IPS-NIHi11 (cell line): ENCODE measurements around the gene TMED5.
"Not testable (repeated sequence)": the region's sequence is repeated elsewhere in the genome, so short reads cannot be mapped to it uniquely, and the experiment has no call there.

Experiments used
- DNase-seq: peaks from one replicate; pipeline ENCODE4 v3.0.0; 2012; ENCODE audit warnings: mixed read lengths, low spot score

The TMED5 gene

GRCh38 chr1:93179886-93180722 lies at the start of gene TMED5:
Gene TMED5 (minus strand): TSS chr1:93180413. CDS start chr1:93180242, 171 bp downstream.
- peak; percentile 92 for DNase-seq

GRCh38 chr1:93223023-93223675 lies 42.9 kb upstream of the TMED5 start:
- no peak for DNase-seq

GRCh38 chr1:93221913-93222312 lies 41.7 kb upstream of the TMED5 start:
- no peak for DNase-seq

GRCh38 chr1:93220716-93221115 lies 40.5 kb upstream of the TMED5 start:
- not testable (repeated sequence) for DNase-seq

- no peak for DNase-seq
Measured at GRCh38 chr1:93219443-93219842, 39.2 kb upstream of the TMED5 start.

- DNase-seq, result no peak
Measured at GRCh38 chr1:93215322-93215721, 35.1 kb upstream of the TMED5 start.

- DNase-seq, result no peak
Measured at GRCh38 chr1:93207211-93207610, 27.0 kb upstream of the TMED5 start.

GRCh38 chr1:93206567-93206954 lies 26.3 kb upstream of the TMED5 start:
- no peak for DNase-seq

- DNase-seq, result no peak
Measured at GRCh38 chr1:93205892-93206566, 25.8 kb upstream of the TMED5 start.

- no peak for DNase-seq
Measured at GRCh38 chr1:93200714-93201113, 20.5 kb upstream of the TMED5 start.

- no peak for DNase-seq
Measured at GRCh38 chr1:93200086-93200620, 19.9 kb upstream of the TMED5 start.

- DNase-seq, result no peak
Measured at GRCh38 chr1:93199150-93199549, 18.9 kb upstream of the TMED5 start.

GRCh38 chr1:93196591-93196990 lies 16.4 kb upstream of the TMED5 start:
- DNase-seq, result no peak

- DNase-seq, result no peak
Measured at GRCh38 chr1:93194231-93194990, 14.2 kb upstream of the TMED5 start.

GRCh38 chr1:93190432-93190831 lies 10.2 kb upstream of the TMED5 start:
- DNase-seq, result no peak

- no peak for DNase-seq
Measured at GRCh38 chr1:93186667-93187066, 6.5 kb upstream of the TMED5 start.

- peak; percentile 23 for DNase-seq
Measured at GRCh38 chr1:93180723-93181613, 755 bp upstream of the TMED5 start, which contains the start of gene CCDC18. Gene CCDC18 (plus strand): TSS chr1:93180724. CDS start chr1:93183362, 2,638 bp downstream.

- DNase-seq, result no peak
Measured at GRCh38 chr1:93178418-93178817, 1.8 kb downstream of the TMED5 start.

- no peak for DNase-seq
Measured at GRCh38 chr1:93177991-93178390, 2.2 kb downstream of the TMED5 start.

GRCh38 chr1:93174638-93175037 lies 5.6 kb downstream of the TMED5 start:
- DNase-seq, result not testable (repeated sequence)

- no peak for DNase-seq
Measured at GRCh38 chr1:93172778-93173177, 7.4 kb downstream of the TMED5 start.
